Epithelial cell of proximal tubule (primary cell): ENCODE results near the gene PRRX2. TPM values are rescaled to one million over a fixed set of nuclear protein-coding genes. Genes with fewer than 3 reads are reported as not detected.
A peak's percentile ranks its signal among the peaks of the same experiment; 100 is the strongest.

Experiments
- DNase-seq: peaks from one replicate; pipeline ENCODE4 v3.0.0-alpha.2; 2011; ENCODE audit warnings: low read depth
- H3K4me3 ChIP-seq: 2 replicates; pipeline ENCODE4 v1.5.1; 2011; ENCODE audit warnings: low read depth, mild to moderate bottlenecking, low read length
- total RNA-seq: library from RNA; depleted of rRNA; stranded (reverse); fragments of >200 nt; gene quantifications from 2 replicates; pipeline ENCODE4 v1.2.3, GENCODE V29; 2015
- TF ChIP-seq, protein P1 (sequence below): conservative IDR thresholded peaks from 2 replicates; pipeline ENCODE4 v1.5.1; 2012; ENCODE audit warnings: low read depth, mild to moderate bottlenecking, low read length

Gene PRRX2
- total RNA-seq, 1 donor from 2014 or later = 0.17 TPM

DNA sequence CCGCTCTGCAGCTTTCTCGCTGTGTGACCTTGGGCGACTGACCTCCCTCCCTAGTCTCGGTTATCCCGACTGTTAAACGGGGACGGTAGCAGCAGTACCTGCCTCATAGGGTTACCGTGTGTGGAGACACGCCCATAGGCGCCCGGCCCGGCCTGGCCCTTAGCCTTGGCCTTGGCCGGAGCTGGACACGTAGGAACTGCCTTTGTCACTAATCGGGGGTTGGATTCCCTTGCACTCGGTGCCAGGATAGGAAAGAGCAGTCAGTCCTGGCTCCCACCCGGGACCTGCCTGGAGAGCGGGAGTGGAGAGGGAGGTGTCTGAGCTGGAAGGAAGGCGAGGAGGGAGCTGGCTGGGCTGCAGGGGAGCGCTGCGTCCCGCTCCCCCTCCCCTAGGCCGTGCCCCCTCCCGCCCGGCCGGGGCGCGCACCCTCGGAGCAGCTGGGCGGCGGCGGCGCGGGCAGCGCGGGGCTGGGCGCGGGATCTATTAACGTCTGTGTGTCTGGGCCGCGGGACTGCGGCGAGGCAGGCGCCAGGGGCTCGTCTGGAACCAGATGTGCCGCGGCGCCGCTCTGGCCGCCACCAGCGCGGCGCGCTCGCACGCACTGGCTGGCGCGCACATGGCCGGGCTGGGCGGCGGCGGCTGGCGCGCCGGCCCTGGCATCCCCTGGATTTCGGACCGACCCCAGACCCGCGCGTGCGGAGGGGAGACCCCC, 31.7 kb downstream of the PRRX2 start:
- TF ChIP-seq, protein P1, sequence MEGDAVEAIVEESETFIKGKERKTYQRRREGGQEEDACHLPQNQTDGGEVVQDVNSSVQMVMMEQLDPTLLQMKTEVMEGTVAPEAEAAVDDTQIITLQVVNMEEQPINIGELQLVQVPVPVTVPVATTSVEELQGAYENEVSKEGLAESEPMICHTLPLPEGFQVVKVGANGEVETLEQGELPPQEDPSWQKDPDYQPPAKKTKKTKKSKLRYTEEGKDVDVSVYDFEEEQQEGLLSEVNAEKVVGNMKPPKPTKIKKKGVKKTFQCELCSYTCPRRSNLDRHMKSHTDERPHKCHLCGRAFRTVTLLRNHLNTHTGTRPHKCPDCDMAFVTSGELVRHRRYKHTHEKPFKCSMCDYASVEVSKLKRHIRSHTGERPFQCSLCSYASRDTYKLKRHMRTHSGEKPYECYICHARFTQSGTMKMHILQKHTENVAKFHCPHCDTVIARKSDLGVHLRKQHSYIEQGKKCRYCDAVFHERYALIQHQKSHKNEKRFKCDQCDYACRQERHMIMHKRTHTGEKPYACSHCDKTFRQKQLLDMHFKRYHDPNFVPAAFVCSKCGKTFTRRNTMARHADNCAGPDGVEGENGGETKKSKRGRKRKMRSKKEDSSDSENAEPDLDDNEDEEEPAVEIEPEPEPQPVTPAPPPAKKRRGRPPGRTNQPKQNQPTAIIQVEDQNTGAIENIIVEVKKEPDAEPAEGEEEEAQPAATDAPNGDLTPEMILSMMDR = no peak
- H3K4me3 ChIP-seq = peak overlapping the region; percentile 19
- DNase-seq = no peak

DNA sequence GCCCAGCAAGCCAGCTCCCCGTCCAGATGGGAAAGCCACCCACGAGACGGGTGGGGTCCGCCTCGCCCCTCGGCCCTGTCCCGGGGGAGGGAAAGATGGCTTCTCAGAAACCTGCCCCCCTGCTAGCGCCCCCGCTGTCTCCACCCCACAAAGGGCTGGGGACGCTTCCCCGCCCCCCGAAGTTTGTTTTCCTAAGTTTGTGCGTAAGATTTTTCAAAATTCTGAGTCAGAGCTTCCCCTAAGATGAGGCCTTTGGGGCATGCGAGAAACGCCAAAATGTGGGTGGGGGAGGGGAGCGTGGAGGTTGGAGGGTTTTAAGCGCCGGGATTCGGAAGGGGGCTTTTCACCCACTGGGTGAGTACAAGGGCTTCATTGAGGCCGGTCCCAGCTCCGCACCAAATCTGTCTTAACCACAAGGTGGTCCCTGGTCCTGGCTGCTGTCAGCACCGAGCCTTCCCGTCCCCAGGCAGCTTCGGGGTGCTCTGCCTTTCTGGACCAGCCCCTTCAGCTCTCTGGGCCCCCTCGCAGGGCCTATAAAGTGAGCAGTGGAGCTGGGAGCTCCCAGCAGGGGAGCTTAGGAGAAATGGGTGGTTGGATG, 32.3 kb downstream of the PRRX2 start:
- peak overlapping the region; percentile 19 for H3K4me3 ChIP-seq
- DNase-seq = no peak
- TF ChIP-seq, protein P1 = no peak

DNA sequence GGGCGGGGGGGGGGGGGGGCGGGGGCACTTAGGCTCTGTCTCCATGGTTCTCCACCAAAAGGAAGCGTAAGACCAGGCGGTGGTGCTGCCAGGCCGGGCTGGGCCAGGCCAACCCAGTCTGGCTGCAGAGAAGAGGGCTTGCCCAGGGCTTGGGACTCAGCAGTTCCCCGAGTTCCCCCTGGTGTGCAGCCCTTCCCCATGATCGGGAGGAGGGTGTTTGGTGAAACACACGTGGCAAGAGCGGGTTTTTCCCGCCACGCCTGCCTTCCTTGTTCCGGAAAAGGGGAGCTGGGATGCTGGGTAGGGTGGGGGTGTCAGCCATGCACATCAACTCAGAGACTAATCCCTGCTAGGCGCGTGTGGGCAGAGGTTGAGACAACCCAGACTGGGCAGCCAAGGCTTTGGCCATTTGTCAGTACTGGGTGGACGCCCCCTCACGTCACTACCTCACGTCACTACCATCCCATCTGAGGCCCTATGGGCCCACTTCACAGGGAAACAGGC, 32.9 kb downstream of the PRRX2 start:
- DNase-seq = no peak
- TF ChIP-seq, protein P1 = no peak
- no peak overlapping the region for H3K4me3 ChIP-seq

DNA sequence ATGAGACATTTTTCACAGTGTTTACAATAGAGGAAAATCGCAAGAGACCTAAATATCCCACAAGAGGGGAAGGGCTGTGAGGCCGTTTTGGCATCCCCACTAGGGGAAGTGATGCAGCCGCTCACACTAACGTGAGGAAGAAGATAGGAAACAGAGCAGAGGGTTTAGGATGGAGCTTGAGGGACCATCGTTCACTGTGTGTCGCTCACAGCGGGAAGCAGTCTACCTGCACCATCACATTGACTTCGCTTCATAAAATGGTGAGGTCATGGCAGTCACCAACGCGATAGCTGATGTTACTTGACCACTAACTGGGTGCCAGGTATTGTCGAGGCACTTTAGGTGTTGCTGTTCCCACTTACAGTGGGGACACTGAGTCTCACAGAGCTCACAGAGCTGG, 35.6 kb downstream of the PRRX2 start:
- H3K4me3 ChIP-seq = no peak overlapping the region
- TF ChIP-seq, protein P1 = no peak
- DNase-seq = no peak

DNA sequence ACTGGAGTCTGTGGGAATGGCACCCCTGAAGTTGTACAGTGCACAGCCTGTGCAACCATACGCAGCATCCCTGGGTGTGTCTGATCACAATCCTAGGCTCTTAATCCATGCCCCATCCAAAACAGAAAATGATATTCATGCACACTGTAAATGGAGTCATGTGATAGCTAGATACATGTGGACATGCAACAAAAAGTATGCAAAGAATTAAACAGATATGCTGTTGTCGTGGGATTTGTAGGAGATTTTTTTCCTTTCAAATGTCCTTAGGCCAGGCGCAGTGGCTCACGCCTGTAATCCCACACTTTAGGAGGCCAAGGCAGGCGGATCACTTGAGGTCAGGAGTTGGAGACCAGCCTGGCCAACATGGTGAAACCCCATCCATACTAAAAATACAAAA, 36.1 kb downstream of the PRRX2 start:
- no peak overlapping the region for H3K4me3 ChIP-seq
- TF ChIP-seq, protein P1 = no peak
- DNase-seq = no peak

DNA sequence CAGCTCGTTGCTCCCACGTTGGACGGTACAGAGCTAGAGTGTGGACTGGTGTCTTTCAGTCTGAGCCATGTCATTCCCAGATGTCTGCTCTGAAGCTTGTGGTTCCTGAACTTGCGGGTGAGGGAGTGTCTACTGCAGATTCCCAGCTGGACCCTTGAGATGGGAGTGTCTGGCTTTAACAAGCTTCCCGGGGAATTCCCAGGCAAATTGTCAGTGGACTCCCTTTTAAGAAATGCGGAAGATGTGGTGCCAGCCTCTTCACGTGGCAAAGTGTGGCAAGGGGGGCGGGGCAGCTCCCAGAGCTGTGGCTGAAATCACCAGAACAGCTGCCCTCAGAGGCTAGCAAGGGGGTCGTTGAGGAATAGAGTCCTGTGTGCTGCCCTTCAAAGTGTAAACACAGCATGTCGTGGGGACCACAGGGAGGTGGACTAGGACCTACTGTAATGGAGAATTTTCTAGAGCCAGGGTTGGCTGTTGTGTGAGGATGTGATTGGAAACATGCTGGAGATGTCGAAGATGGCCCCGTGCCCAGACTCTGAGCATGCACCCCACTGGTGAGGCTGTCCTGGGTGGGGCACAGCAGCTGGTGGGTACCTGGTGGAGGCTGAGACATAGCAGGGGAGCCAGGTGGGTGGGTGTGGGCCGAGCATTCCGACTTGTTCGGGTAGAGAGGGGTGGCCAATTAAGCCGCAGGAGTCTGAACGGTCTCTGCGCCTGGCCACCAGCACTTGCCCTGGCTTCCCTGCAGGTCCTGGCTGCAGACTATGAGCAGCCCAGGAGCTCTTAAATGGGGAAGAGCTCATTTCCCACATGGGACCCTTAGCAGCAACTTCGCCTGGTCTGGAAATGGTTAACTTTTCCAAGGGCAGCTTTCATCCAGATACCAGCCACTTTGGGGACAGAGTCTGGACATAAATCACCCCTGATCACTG, 37.4 kb downstream of the PRRX2 start:
- no peak overlapping the region for H3K4me3 ChIP-seq
- TF ChIP-seq, protein P1 = no peak
- DNase-seq = peak; percentile 12
